HG02852 (cell line): Measurements from ENCODE around the gene CRACR2A.

Source experiments
- ATAC-seq: cut with Tn5 transposase; IDR thresholded peaks from one replicate; pipeline ENCODE4 v1.9.1; 2021; ENCODE audit warnings: mild to moderate bottlenecking, moderate library complexity; ENCODE audit not compliant: unreplicated experiment

Gene CRACR2A

GRCh38 chr12:3598896-3599860 is 153.7 kb downstream of the CRACR2A start:
- no peak for ATAC-seq

DNA sequence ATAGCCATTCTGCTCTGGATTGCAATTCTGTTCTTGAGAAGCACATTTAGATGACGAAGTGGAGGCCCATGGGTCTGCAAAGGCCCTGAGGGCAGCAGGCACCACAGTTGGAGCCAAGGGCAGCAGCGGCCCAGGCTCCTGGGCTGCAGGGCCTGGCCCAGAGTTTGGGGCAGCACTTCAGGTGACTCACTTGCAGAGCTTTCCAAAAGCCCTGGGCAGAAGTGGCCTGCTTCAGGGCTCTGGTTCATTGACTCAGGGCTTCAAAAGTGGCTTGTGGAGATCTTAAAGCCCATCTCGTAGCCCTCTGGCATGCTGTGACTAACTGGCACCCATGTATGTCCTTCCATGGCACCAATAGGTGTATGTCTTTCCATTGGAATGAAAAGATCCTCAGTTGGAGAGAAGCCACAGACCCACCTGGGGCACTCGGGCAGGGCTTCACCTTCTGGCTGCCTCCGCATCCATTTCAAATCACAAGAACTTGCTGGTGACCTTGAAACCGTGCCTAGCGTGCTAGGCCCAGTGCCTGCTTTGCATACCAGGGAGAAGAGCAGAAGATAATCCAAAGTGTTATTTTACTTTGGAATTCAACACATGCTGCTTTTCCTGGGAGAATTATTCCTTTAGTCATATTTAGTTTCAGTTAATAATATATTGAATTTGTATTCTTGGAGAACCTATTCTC is 155.2 kb downstream of the CRACR2A start:
- ATAC-seq, result no peak

GRCh38 chr12:3596703-3597415 is 156.1 kb downstream of the CRACR2A start:
- ATAC-seq, result no peak

GRCh38 chr12:3595721-3596120 is 157.2 kb downstream of the CRACR2A start:
- no peak for ATAC-seq

DNA sequence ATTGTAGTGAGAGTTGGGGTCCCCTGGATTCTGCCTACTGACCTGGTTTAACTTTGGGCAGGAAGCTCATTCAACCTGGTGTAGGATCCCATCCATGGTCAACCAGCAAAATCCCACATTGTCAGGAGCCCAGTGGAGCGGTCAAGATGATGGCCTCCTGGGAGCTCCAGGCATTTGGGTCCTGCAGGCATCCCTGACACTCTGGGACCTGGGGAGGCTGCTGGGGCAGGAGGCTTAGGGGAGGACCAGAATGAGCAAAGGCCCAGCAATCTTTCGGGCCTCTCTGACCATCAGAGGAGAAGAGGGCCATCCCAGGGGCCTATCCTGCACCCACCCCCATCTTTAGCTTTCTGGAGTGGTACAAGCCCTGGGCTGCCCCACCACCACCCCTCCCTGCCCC is 157.9 kb downstream of the CRACR2A start:
- no peak for ATAC-seq

DNA sequence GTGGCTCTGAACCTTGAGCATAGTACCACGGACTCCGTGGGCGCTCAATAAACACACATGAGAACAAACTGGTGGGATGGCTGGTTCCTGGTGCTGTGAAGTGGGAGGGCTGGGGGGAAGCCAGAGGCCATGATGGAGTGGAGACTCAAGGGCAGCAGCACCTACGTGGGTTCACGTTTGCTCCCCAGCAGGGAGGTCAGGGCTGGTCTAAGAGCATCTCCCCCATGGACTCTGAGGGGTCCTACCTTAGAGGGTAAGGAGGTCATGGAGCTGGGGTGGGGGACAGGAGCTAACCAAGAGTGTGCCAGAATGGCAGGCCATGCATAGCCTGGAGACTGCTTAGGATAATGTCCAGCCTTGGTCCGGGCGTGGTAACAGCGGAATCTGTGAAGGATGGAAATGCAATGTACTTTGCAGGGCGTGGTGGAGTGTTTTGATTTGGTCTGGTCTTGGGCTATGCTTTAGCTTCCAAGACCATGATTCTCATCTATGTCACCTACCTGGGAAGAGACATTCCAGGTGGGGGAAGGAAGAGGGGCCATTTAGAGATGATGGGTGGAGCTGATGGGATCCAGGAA is 158.9 kb downstream of the CRACR2A start:
- ATAC-seq, result no peak

DNA sequence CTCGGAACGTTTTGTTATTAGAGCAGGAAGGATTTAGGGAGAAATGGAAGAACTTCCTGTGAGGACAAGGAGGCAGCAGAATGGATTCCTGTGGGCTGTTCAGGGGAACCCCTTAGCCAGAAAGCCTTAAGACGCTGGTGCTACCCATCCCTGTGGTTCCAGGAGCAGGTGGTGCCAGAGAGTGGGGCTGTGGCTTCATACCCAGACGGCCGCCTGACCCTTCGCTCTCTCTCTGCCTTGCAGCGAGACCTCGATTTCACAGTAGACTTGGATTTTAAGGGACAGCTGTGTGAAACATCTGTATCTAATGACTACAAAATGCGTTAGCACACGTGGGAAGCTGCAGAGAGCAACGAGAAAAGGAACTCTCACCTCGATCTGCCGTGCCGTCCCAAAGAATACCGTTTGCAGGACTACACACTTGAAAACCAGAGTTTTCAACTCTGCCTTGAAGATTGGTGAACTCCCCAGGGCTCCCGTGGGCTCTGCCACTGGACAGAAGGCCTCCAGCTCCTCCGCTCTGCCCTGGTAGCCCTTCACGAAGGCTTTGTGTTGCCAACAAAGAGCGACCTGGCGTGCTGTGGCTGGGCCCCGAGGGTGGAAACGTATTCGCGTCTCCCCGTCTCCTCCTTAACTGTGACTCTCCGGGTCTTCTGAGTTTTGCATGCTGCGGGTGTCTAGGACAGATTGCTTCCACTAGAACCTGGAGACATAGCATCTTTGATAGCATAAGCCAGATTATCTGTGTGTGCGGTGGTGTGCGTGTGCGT is 159.9 kb downstream of the CRACR2A start:
- no peak for ATAC-seq

GRCh38 chr12:3589745-3590144 is 163.2 kb downstream of the CRACR2A start:
- no peak for ATAC-seq

GRCh38 chr12:3587402-3588013 is 165.4 kb downstream of the CRACR2A start:
- ATAC-seq, result no peak

- no peak for ATAC-seq
These were observed 169.1 kb downstream of the CRACR2A start for GRCh38 chr12:3583656-3584334.

- no peak for ATAC-seq
These were observed 172.7 kb downstream of the CRACR2A start for GRCh38 chr12:3580094-3580749.

DNA sequence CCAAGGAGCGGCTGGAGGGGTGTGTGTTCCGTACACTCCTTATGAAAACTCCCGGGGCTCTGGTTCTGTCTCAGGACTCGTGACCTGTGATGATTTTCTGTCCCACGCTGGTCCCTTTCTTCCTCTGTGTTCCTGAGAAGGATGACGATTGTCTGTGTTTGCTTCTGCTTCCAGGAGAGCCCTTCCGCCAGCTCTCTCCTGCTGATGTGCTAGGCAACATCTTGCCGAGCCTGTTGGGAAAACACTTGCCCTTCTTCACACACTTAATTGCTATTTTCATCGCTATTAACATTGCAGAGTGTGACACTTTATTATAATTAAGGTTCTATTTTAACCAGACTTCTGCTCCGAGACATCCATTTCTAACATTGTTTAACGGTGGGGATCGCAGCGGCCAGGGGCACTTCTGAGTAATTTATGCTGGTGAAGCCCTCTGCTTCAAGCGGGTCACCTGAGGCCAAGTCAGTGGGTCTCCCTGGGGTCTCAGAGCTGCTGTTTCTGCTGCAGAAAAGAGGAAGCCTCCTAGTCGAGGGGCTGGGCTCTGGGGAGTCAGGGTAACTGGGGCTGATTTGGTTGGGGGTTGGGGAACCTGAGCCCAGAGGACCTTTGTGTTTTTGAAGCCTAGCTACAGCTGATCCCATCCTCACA is 173.3 kb downstream of the CRACR2A start:
- no peak for ATAC-seq

DNA sequence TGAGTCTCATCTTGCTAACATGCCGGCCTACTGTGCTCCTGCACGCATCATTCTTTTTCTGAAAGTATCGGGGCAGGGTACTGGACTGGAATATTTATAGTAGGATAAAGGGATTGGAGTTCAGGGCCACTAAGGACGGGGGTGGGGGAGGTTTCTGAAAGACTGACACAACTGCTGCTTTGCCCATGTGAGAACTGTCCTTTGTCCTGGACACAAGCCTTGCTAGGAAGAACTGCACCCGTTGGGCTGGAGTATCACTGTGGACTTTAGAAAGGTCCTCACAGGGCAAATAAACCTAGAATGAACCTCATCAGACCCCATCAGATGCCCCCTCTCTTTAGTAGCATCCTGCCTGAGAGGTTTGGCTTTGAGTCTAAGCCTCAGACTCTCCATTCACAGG is 174.4 kb downstream of the CRACR2A start:
- no peak for ATAC-seq

GRCh38 chr12:3576891-3577290 is 176.0 kb downstream of the CRACR2A start:
- no peak for ATAC-seq

DNA sequence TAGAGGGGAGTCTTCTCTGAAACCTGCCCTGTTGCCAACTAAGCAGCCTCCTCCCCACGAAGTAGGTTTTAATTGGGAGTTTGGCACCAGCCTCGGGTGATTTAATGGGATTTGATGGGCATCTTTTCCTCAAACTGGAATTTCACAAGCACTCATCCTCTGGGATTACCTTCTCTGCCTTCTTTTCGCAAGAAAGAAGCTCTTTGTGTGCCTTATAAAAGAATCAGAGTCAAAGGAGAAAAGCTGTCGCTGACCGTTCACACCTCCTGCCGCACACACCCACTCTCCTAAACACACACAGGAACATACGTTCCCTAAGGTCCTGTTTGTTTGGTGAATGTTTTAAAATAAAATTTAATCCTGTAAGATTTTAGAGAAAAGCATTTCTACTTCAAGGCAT is 177.9 kb downstream of the CRACR2A start:
- ATAC-seq, result no peak

GRCh38 chr12:3572560-3572959 is 180.3 kb downstream of the CRACR2A start:
- no peak for ATAC-seq

DNA sequence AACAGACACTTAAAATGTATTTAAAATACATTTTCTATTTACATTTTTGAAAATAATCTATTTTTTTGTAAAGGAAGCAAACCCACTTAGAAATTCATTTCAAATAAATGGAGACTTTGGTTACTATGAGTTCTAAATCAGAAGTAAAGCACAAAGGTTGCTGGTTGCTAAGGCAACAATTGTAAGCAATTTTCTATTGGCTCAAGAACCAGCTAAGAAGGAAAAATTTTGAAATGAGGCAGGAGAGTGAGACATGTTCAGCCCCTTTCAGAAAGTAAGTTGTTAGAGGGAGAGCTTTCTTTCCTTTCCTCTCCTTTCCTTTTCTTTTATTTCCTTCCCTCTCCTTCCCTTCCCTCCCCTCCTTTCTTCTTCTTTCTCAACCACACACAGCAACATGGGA is 181.2 kb downstream of the CRACR2A start:
- ATAC-seq, result no peak

DNA sequence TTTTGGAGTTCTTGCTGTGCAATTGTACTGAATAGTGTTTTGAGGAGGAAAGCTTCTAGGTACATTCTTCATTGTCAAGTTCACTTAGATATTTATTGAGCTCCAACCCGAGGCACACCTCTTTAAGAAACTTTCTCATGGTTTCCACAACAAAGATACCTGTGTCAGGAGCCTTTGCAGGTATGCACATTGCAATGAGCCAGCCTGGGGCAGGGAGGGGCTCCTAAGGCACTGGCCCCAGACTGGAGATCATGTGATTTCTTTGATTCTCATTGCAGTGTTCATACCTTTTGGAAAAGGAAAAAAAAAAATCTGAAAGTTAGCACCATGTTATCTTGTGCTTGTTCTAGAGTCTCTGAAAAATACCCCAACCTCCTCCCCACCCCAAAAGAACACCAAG is 181.6 kb downstream of the CRACR2A start:
- no peak for ATAC-seq
